K562 (cell line): ENCODE data around the gene HEPHL1. TPM values are rescaled to one million over a fixed set of nuclear protein-coding genes. Genes with fewer than 3 reads are reported as not detected.
A peak's percentile ranks its signal among the peaks of the same experiment; 100 is the strongest.

Experiments
- CHD2 ChIP-seq: IDR thresholded peaks from 2 replicates; pipeline ENCODE4 v1.6.1; 2011; ENCODE audit warnings: low read depth, low read length
- CHD4 ChIP-seq: fragments of 200-600 bp; sonication (generic); IDR thresholded peaks from 3 replicates; pipeline ENCODE4 v1.6.1; 2012; ENCODE audit warnings: low read depth, mild to moderate bottlenecking, mixed read lengths, low read length, inconsistent platforms; ENCODE audit not compliant: insufficient read depth, insufficient replicate concordance, poor library complexity, severe bottlenecking
- CUX1 ChIP-seq: fragments of 200-800 bp; sonication (Bioruptor generic); IDR thresholded peaks from 2 replicates; pipeline ENCODE4 v1.6.1; 2016; ENCODE audit warnings: missing genetic modification characterization, missing compliant biosample characterization
- EP400 ChIP-seq: fragments of 450-650 bp; IDR thresholded peaks from 2 replicates; pipeline ENCODE4 v1.6.1; 2017; ENCODE audit warnings: antibody characterized with exemption, mild to moderate bottlenecking, moderate library complexity
- HBP1 ChIP-seq: fragments of 450-650 bp; formaldehyde crosslinking; IDR thresholded peaks from 2 replicates; pipeline ENCODE4 v1.4.0; 2022; ENCODE audit warnings: missing genetic modification characterization
- HNRNPUL1 ChIP-seq: fragments of 200-400 bp; formaldehyde crosslinking; IDR thresholded peaks from 2 replicates; pipeline ENCODE4 v1.6.1; 2017; ENCODE audit warnings: low read length
- RBM14 ChIP-seq: fragments of 200-400 bp; formaldehyde crosslinking; IDR thresholded peaks from 2 replicates; pipeline ENCODE4 v1.6.1; 2018; ENCODE audit warnings: low read depth, mild to moderate bottlenecking, low read length, moderate library complexity, borderline replicate concordance; ENCODE audit not compliant: insufficient read depth
- RFX7 ChIP-seq: fragments of 250-450 bp; sonication (Bioruptor Pico); IDR thresholded peaks from 2 replicates; pipeline ENCODE4 v1.5.1; 2021; ENCODE audit warnings: mild to moderate bottlenecking
- SP2 ChIP-seq: IDR thresholded peaks from 2 replicates; pipeline ENCODE4 v1.6.1; 2011; ENCODE audit warnings: mild to moderate bottlenecking, low read depth, low read length, moderate library complexity; ENCODE audit not compliant: poor library complexity, severe bottlenecking; ENCODE audit errors: extremely low read depth
- TBL1XR1 ChIP-seq, 2 experiments: IDR thresholded peaks; 2 replicates each; pipeline ENCODE4 v1.6.1; 2012; ENCODE audit warnings: improper control_type of control experiment in 2 of 2, low read length in 2 of 2, mild to moderate bottlenecking in 1 of 2
- TRIM25 ChIP-seq: fragments of 450-650 bp; IDR thresholded peaks from 2 replicates; pipeline ENCODE4 v1.7.0; 2016; ENCODE audit warnings: borderline replicate concordance
- ZBTB1 ChIP-seq: sonication (generic); formaldehyde crosslinking; IDR thresholded peaks from 2 replicates; pipeline ENCODE4 v1.8.1; 2023; ENCODE audit warnings: missing genetic modification reagents, low read depth, mild to moderate bottlenecking, borderline replicate concordance
- ZNF24 ChIP-seq: fragments of 450-650 bp; IDR thresholded peaks from 2 replicates; pipeline ENCODE4 v1.6.1; 2016
- ZNF280A ChIP-seq: fragments of 450-650 bp; IDR thresholded peaks from 2 replicates; pipeline ENCODE4 v1.6.1; 2018; ENCODE audit warnings: mild to moderate bottlenecking, low read depth; ENCODE audit not compliant: partially characterized antibody
- ZNF589 ChIP-seq: fragments of 200-800 bp; sonication (Bioruptor generic); IDR thresholded peaks from 2 replicates; pipeline ENCODE4 v1.6.1; 2016; ENCODE audit warnings: low read depth, missing genetic modification characterization, missing compliant biosample characterization
- polyA plus RNA-seq, 8 experiments: library from polyadenylated mRNA; depleted of rRNA in 4 of 8; stranded (reverse) in 5 of 8; unstranded in 3 of 8; fragments of >200 nt; fragmentation: Nextera tagmentation in 2 of 8; fragmentation: Illumina TruSeq in 1 of 8; extraction: Ambion mirVana in 2 of 8; extraction: Trizol in 1 of 8; gene quantifications; 2 replicates each; pipeline versions ENCODE4 v1.2.1 to v1.2.3, GENCODE V29; 2011 to 2014; ENCODE audit warnings: inconsistent platforms in 1 of 8, missing spikeins in 1 of 8
- total RNA-seq, 7 experiments: library from RNA; depleted of rRNA in 6 of 7; stranded (reverse); fragments of >200 nt in 6 of 7; fragmentation: Illumina TruSeq in 2 of 7; extraction: Trizol in 2 of 7; gene quantifications; 2 replicates each; pipeline versions ENCODE4 v1.2.1 to v1.2.3, GENCODE V29; 2011 to 2021; ENCODE audit warnings: low replicate concordance in 1 of 7

HEPHL1 gene
- total and polyA plus RNA-seq, 9 of the 15 experiments (the other 6 are each of a cell fraction or from before 2014, with no cell fraction given): 0.01 TPM; not detected in 8

GRCh38 chr11:94142308-94143281 lies 121.4 kb downstream of the HEPHL1 start (continued):
- TF ChIP-seq CUX1 (CRISPR knock-in tag) (no peak), ZNF280A (no peak), HBP1 (CRISPR knock-in tag) (no peak), ZBTB1 (CRISPR knock-in tag) (no peak), CHD2 (no peak), TRIM25 (no peak), SP2 (no peak), RFX7 (no peak), HNRNPUL1 (no peak), RBM14 (no peak), ZNF589 (CRISPR knock-in tag) (no peak), ZNF24 (no peak), CHD4 (no peak), TBL1XR1 (IDR thresholded peaks at IDR 0.05; ENCODE audit: low read length in 2 of 2) (peak in 1 of 2 experiments; percentile 36; a peak in 1 of 4 replicates), EP400 (peak; percentile 11; the same call in 1 of the 2 replicates)
